ENCODE measurements around the gene SOCS4.
A peak's percentile ranks its signal among the peaks of the same experiment; 100 is the strongest.

SOCS4 gene

GRCh38 chr14:55038708-55039107, 11.7 kb downstream of the SOCS4 start:
- H3K27ac ChIP-seq = no peak overlapping the region

GRCh38 chr14:55043528-55043927, 16.5 kb downstream of the SOCS4 start:
- no peak for TF ChIP-seq CTCF (IDR thresholded peaks at IDR 0.05)
- no peak for TF ChIP-seq ZFX (IDR thresholded peaks at IDR 0.05; ENCODE audit: borderline replicate concordance)
- H3K27ac ChIP-seq = no peak overlapping the region

More at GRCh38 chr14:55038708-55039107, 11.7 kb downstream of the SOCS4 start:
- no peak for TF ChIP-seq ZFX (IDR thresholded peaks at IDR 0.05; ENCODE audit: borderline replicate concordance)
- no peak for TF ChIP-seq CTCF (IDR thresholded peaks at IDR 0.05)

GRCh38 chr14:55045087-55045486, 18.1 kb downstream of the SOCS4 start:
- TF ChIP-seq ZFX (IDR thresholded peaks at IDR 0.05; ENCODE audit: borderline replicate concordance) = no peak
- TF ChIP-seq CTCF (IDR thresholded peaks at IDR 0.05) = no peak
- H3K27ac ChIP-seq = no peak overlapping the region

GRCh38 chr14:55047301-55048053, 20.4 kb downstream of the SOCS4 start:
- TF ChIP-seq CTCF (IDR thresholded peaks at IDR 0.05) (no peak), ZFX (IDR thresholded peaks at IDR 0.05; ENCODE audit: borderline replicate concordance) (no peak)
- no peak overlapping the region for H3K27ac ChIP-seq

- no peak for TF ChIP-seq CTCF (IDR thresholded peaks at IDR 0.05)
- no peak for TF ChIP-seq ZFX (IDR thresholded peaks at IDR 0.05; ENCODE audit: borderline replicate concordance)
- peak overlapping the region; percentile 95; the same call in 1 of the 2 replicates for H3K27ac ChIP-seq
These were observed 21.9 kb downstream of the SOCS4 start for GRCh38 chr14:55048900-55049436.

- TF ChIP-seq ZFX (IDR thresholded peaks at IDR 0.05; ENCODE audit: borderline replicate concordance) (no peak), CTCF (IDR thresholded peaks at IDR 0.05) (no peak)
- H3K27ac ChIP-seq = peak overlapping the region; percentile 95
These were observed 24.1 kb downstream of the SOCS4 start for GRCh38 chr14:55051165-55051422.

GRCh38 chr14:55051423-55052268, 24.6 kb downstream of the SOCS4 start, which contains the start of gene MAPK1IP1L:
MAPK1IP1L (plus strand) TSS chr14:55051647; CDS start chr14:55061684, 10,037 bp downstream.
- TF ChIP-seq CTCF (IDR thresholded peaks at IDR 0.05) = peak; percentile 99
- TF ChIP-seq ZFX (IDR thresholded peaks at IDR 0.05; ENCODE audit: borderline replicate concordance) = no peak
- H3K27ac ChIP-seq = peak within 1 kb of the TSS; percentile 95

All from 22Rv1 (cell line).